ENCODE results near the gene ALK. TPM values are rescaled to one million over a fixed set of nuclear protein-coding genes. Genes with fewer than 3 reads are reported as not detected.

The ALK gene
- total and polyA plus RNA-seq, 12 donors, result 0.09 to 1.8 (median 0.53) TPM; not detected in 1

GRCh38 chr2:29589440-29590103 lies 331.8 kb downstream of the ALK start:
- Histone ChIP-seq H3K4me1 (replicated peaks in 1 of 2) (no peaks in the 10 kb centered on the region), H3K27ac (no peak overlapping the region), H3K4me3 (no peak overlapping the region), H3K27me3 (no peaks in the 10 kb centered on the region), H3K9me3 (replicated peaks in 1 of 3) (no peaks in the 10 kb centered on the region), H3K36me3 (replicated peaks in 1 of 2) (no peaks in the 10 kb centered on the region)
- TF ChIP-seq CTCF (IDR thresholded peaks at IDR 0.05), result no peak
- TF ChIP-seq POLR2A (IDR thresholded peaks at IDR 0.05), result no peak
- intact Hi-C loops (cut with DNase I), result no loop called here
- DNase-seq, result no peak
- WGBS, 4 donors, result 84 to 94% (median 86%) methylated on average over 5 of the region's 5 CpGs

- intact Hi-C loops (cut with DNase I), result no loop called here
- Histone ChIP-seq H3K36me3 (replicated peaks in 1 of 2) (no peaks in the 10 kb centered on the region), H3K4me3 (no peak overlapping the region), H3K9me3 (replicated peaks in 1 of 3) (no peaks in the 10 kb centered on the region), H3K27me3 (no peaks in the 10 kb centered on the region), H3K4me1 (replicated peaks in 1 of 2) (no peaks in the 10 kb centered on the region), H3K27ac (no peak overlapping the region)
- no peak for TF ChIP-seq CTCF (IDR thresholded peaks at IDR 0.05)
- no peak for TF ChIP-seq POLR2A (IDR thresholded peaks at IDR 0.05)
- no peak for DNase-seq
- WGBS, 4 donors, result 65 to 72% (median 68%) methylated on average over 5 of the region's 5 CpGs
Observed at GRCh38 chr2:29587402-29588190, 333.8 kb downstream of the ALK start.

GRCh38 chr2:29586919-29587318 lies 334.5 kb downstream of the ALK start:
- no peak overlapping the region for H3K4me3 ChIP-seq
- WGBS, 4 donors, result 74 to 86% (median 81%) methylated on average over 1 of the region's 1 CpG
- intact Hi-C loops (cut with DNase I), result no loop called here

More at GRCh38 chr2:29586919-29587318, 334.5 kb downstream of the ALK start:
- Histone ChIP-seq H3K4me1 (replicated peaks in 1 of 2) (no peaks in the 10 kb centered on the region), H3K9me3 (replicated peaks in 1 of 3) (no peaks in the 10 kb centered on the region), H3K27me3 (no peaks in the 10 kb centered on the region), H3K27ac (no peak overlapping the region), H3K36me3 (replicated peaks in 1 of 2) (no peaks in the 10 kb centered on the region)
- TF ChIP-seq POLR2A (IDR thresholded peaks at IDR 0.05) (no peak), CTCF (IDR thresholded peaks at IDR 0.05) (no peak)
- no peak for DNase-seq
